Upper lobe of left lung (tissue), 4 donors: Measurements from ENCODE around the gene NAA35.

Experiments used
- EP300 ChIP-seq, 4 donors: sonication (generic); formaldehyde crosslinking; IDR thresholded peaks; one replicate each; pipeline ENCODE4 v1.5.1; 2017; ENCODE audit warnings: antibody characterized with exemption in 4 of 4, control low read depth in 2 of 4
- POLR2AphosphoS5 ChIP-seq, 2 donors: sonication (generic); formaldehyde crosslinking; IDR thresholded peaks; one replicate each; pipeline ENCODE4 v1.5.1; 2017; ENCODE audit warnings: antibody characterized with exemption in 2 of 2
- TF ChIP-seq, protein P1 (sequence below), 6 experiments: fragments of 450-650 bp in 4 of 6; fragments of 200-600 bp in 2 of 6; sonication (generic) in 2 of 6; IDR thresholded peaks; one replicate each; pipeline ENCODE4 v1.5.1; 2016 to 2019; ENCODE audit warnings: antibody characterized with exemption in 6 of 6

DNA sequence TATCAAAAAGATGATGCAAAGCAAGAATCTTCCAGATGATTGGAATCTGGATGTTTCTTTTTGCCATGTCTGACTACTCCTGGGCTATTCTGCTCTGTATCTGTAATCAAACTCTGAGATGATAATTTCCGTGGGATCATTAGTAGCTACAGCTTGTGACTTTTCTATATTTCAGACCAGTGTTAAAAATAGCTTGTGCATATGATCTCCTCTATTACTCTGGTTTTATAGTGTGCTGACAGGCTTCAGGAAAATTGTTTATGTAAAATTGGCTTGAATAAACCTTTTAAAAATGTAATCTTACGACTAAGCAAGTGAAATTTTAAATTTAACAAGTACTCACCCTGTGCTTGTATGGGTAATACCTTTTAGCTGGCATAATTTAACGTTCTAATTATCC is 40.4 kb downstream of the NAA35 start:
- TF ChIP-seq, protein P1, sequence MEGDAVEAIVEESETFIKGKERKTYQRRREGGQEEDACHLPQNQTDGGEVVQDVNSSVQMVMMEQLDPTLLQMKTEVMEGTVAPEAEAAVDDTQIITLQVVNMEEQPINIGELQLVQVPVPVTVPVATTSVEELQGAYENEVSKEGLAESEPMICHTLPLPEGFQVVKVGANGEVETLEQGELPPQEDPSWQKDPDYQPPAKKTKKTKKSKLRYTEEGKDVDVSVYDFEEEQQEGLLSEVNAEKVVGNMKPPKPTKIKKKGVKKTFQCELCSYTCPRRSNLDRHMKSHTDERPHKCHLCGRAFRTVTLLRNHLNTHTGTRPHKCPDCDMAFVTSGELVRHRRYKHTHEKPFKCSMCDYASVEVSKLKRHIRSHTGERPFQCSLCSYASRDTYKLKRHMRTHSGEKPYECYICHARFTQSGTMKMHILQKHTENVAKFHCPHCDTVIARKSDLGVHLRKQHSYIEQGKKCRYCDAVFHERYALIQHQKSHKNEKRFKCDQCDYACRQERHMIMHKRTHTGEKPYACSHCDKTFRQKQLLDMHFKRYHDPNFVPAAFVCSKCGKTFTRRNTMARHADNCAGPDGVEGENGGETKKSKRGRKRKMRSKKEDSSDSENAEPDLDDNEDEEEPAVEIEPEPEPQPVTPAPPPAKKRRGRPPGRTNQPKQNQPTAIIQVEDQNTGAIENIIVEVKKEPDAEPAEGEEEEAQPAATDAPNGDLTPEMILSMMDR (IDR thresholded peaks at IDR 0.05): no peak
- TF ChIP-seq EP300 (IDR thresholded peaks at IDR 0.05): no peak
- TF ChIP-seq POLR2AphosphoS5 (IDR thresholded peaks at IDR 0.05): no peak
